ACHN (cell line): ENCODE data around the gene CCDC197.

ENCODE experiments used
- DNase-seq: peaks from one replicate; pipeline ENCODE4 v3.0.0-alpha.2; 2015
- in situ Hi-C: cut with HindIII; loops from 2 replicates; pipeline ENCODE4 v1.10.0; 2017; ENCODE audit warnings: low sequenced_read_pairs, low pct_ligation_motif_present, low pct_unique_long_range_greater_than_20kb

The CCDC197 gene

DNA sequence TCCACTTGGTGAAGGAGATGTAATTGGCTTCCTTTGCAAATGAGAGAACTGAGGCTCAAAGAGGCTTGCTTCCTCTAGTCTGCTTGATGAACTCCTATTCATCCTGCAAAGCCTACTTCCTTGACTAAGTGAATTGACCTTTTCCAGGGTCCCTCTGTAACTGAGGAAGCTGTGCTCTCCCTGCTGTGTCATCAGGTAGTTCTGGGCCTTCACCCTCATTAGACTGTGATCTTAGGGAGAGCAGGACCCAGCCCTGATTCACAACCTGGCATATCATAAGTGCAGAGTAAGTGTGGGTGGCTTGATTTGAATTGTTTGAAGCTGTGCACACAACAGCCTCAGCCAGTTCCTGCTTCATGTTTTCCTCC is 37.0 kb upstream of the CCDC197 start:
- DNase-seq: no peak
- in situ Hi-C loops: no loop called here

DNA sequence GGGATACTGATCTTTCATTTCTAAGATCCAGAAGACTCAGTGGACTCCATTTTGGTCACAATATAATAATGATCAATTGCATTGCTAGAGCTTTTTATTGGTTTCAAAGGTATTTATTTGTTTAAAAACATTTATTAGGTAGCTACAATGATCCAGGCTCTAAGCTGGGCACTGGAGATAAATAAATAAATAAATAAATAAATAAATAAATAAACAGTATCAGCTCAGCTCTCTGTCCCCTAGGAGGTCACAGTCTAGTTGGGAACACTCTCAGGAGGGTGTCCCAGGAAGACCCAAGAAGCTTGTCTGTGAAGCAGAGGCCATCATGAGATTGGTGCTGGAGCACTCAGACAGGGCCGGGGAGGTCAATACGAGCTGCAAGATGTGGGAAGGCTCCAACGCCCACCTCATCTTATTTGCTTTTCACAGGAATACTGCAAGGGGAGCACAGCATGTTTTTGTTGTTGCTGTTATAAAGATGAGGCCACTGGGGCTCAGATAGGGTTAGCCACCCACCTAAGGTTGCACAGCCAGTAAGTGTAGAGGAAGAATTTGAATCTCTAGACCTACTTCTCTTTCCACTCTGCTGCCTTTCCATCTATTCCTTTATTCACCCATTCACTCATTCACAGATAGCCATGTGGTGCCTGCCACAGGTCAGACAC is 36.2 kb upstream of the CCDC197 start:
- DNase-seq: no peak
- in situ Hi-C loops: no loop called here

DNA sequence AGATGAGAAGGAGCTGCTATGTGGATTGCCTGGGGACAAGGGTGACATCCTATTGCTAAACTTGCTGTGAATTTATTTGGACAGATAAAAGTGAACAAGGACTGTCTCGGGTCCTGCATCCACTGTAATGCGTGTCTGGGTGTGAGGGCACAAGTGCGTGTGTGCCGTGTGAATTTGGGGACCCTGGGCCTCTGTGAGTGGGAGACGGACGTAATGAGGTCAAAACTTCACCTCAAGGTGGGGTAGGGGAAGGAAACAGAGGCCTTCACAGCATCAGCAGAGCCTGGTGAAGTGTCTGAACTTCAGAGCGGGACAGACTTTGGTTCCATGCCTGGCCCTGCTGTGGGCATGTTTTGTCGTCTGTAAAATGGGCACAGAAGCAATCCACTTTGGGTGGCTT is 35.5 kb upstream of the CCDC197 start:
- in situ Hi-C loops: no loop called here
- no peak for DNase-seq

- DNase-seq: no peak
Measured at GRCh38 chr14:93962701-93963601, 34.1 kb upstream of the CCDC197 start.

DNA sequence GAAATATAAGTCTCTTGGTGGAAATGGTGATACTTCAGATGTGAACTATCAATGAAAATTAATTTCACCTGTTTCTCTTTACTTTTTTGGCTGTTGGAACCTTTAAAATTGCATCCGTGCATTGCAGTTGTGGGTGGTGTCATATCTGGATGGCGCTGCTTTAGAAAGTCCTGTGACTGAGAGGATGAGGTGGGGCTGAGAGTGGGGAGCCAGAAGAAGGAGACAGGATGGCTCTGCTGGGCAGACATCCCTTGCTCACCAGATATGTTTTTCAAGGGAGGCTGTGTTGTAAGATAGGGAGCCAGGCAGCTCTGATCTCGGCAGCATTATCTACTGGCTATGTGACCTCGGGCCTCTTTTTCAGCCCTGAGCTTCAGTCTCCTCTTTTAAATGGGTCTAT is 33.4 kb upstream of the CCDC197 start:
- no peak for DNase-seq
- in situ Hi-C loops: no loop called here

More at GRCh38 chr14:93962701-93963601, 34.1 kb upstream of the CCDC197 start:
- in situ Hi-C loops: no loop called here

DNA sequence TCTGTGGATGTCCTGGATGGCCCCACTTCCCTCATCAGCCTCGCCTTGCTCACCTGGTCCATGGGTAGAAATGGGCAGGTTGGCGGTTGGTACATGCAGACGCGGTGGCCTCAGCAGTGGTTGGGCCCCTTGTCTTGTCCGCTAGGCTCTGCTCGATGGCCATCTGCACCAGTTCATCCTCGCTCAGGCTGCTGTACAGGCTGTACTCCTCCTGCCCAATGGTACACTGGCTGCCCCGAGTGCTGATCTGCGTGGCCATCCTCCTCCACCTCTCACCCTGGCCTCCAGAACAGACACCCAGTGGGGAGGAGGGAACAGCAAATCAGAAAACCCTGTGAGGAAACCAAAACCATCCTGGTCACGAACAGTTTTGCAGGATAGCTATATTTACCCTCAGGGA is 32.8 kb upstream of the CCDC197 start:
- in situ Hi-C loops: no loop called here
- no peak for DNase-seq

- in situ Hi-C loops: no loop called here
- DNase-seq: no peak
Measured at GRCh38 chr14:93964820-93965286, 32.2 kb upstream of the CCDC197 start.

DNA sequence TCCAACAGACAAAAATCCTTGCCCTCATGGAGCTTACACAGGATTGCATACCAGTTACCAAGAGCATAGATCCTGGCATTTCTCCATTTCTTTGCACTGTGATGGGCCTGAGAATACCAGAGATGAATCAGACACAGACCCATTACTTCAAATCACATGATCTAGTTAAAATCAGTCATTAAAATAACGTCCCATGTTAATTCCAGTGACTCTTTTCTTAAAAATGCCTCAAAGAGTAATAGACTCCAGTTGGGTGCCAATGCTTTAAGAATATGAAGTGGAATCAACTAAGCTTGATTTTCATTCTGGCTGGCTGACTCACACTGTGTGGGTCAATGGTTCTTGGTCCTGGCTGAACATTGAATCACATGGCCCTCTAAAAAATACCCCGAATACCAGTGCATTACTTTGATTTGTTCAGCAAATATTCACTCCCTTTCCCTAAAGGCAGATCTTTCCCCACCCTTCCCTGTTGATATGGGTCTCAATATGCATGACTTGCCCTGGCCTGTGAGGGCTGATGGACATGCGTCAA is 31.7 kb upstream of the CCDC197 start:
- in situ Hi-C loops: no loop called here
- peak; percentile 93 for DNase-seq

- no peak for DNase-seq
- in situ Hi-C loops: no loop called here
Measured at GRCh38 chr14:93965946-93966474, 31.1 kb upstream of the CCDC197 start.

- DNase-seq: no peak
- in situ Hi-C loops: no loop called here
Measured at GRCh38 chr14:93967637-93968250, 29.4 kb upstream of the CCDC197 start.

- in situ Hi-C loops: no loop called here
- no peak for DNase-seq
Measured at GRCh38 chr14:93969082-93969828, 27.8 kb upstream of the CCDC197 start.

- peak; percentile 56 for DNase-seq
- in situ Hi-C loops: no loop called here
Measured at GRCh38 chr14:93970585-93970964, 26.5 kb upstream of the CCDC197 start.

DNA sequence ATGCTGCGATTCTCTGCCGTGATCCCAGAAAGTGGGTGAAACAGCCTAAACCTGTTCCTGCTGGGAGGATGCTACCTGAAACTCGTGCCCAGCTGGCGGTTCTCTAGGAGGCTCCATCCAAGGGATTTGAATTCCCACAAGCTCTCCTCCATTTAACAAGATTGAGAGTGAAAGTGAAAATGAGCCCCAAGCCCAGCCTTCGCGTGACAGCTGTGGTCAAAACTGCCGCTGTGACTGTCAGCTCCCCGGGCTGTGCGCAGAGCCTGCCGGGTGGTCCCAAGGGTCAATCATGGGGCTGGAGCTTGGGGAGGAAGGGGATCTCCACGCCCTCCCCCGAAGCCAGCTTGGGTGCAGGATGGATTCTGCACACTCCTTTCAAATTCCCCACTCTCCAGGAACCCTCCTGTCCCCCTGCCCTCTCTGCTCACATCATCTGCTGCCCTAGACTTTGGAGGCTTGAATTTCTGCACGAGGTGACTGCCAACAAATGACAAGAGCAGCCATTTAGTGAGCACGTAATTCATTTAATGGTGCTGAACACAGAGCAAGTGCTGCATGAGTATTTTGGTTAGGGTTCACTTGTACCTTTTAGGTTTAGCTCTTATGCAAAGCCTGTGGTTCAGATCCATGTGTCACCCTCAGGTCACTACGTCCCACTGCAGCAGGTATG is 26.0 kb upstream of the CCDC197 start:
- peak; percentile 40 for DNase-seq
- in situ Hi-C loops: no loop called here

DNA sequence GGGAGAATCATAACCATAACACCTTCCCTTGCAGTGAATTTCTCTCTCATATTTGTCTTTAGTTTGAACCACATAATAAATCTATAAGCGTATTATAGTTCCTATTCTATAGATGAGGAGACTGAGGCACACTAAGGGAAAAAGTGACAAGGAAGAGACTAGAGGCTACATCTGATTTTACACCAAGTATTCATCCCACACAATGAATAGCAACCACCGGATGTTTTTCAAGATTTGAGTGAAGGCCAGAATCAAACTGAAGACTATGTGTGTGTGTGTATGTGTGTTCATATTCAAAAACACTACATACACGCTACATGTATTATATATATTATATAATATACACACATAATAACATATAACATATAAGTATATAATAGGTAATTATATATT is 25.5 kb upstream of the CCDC197 start:
- DNase-seq: no peak
- in situ Hi-C loops: no loop called here

DNA sequence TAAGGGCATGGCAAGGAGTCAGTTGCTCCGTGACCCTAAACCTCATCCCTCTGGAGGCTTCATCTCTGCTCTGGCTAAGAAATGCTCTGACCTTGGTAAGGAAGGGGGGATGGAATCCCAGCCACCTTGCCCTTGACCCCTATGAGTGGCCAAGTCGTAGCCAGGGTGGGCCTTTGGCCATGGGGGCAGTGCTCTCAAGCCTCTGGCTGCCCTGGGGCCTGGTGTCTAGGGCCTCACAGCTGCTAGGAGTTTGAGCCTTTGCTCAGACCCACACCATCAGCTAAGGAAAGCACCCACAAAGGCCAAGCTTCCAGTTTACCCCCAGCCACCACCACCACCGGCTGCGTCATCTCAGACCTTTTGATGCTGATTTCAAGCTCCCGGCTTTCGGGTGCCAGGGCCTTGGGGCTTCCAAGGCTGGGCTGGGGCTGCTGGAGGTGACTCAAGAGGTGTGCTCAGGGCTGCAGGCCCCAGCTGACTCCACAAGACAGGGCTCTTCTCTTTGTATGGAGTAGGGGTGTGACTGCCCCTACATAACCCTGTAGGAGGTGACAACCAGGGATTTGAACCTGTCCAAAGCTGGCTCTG is 24.4 kb upstream of the CCDC197 start:
- no peak for DNase-seq
- in situ Hi-C loops: no loop called here

GRCh38 chr14:93973607-93974006 is 23.5 kb upstream of the CCDC197 start:
- in situ Hi-C loops: no loop called here
- DNase-seq: no peak

GRCh38 chr14:93974299-93974698 is 22.8 kb upstream of the CCDC197 start:
- DNase-seq: no peak
- in situ Hi-C loops: no loop called here

DNA sequence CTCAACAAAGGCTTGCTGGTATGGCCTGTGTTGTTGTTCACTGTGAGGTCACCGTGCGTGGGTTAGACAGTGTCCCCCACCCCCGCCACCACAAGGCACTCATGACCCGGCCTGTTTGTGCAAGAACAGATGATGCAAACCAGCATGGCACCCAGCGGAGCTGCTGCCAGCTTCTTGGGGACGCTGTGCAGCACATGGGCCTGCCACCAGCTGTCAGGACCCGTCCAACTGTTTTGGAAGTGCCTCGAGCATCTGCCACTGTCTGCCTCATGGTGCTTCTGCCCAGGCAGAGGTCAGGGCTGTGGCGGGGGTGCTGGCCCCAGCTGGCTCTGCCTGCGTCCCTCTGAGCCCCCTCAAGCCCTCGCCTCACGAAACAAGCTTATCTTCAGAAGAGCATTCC is 22.3 kb upstream of the CCDC197 start:
- DNase-seq: no peak
- in situ Hi-C loops: no loop called here
